ENCODE measurements around the gene GSPT1. TPM values are rescaled to one million over a fixed set of nuclear protein-coding genes. Genes with fewer than 3 reads are reported as not detected.
A peak's percentile ranks its signal among the peaks of the same experiment; 100 is the strongest.

The GSPT1 gene
- total RNA-seq, 1 experiment from 2014 or later, result 194 TPM

DNA sequence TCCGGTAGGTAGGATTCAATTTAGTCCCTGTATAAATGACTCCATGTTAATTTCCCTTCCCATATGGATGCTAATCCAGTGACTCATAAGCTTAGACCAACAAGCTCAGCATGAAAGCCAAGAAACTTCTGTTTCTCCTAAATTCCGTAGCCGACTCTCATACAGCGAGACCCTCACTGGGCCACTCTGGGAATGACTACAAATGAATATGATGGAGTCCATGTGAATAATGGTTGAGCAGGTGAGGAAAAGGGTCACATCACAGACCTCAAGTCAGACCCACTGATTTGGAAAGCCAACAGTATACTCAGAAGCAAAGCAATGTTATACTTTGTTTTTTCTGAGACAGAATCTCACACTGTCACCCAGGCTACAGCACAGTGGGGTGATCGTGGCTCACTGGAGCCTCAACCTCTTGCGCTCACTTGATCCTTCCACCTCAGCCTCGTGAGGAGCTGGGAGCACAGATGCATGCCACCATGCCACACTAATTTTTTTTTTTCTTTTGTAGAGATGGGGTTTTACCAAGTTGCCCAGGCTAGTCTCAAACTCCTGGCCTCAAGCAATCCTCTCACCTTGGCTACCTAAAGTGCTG is 79.0 kb downstream of the GSPT1 start:
- BruUV-seq (replicated peaks), result no TSS peak
- DNase-seq (ENCODE audit: low read depth, low spot score), result no peak
- POLR2A ChIA-PET, result no interaction called here
- TF ChIP-seq, protein P1, sequence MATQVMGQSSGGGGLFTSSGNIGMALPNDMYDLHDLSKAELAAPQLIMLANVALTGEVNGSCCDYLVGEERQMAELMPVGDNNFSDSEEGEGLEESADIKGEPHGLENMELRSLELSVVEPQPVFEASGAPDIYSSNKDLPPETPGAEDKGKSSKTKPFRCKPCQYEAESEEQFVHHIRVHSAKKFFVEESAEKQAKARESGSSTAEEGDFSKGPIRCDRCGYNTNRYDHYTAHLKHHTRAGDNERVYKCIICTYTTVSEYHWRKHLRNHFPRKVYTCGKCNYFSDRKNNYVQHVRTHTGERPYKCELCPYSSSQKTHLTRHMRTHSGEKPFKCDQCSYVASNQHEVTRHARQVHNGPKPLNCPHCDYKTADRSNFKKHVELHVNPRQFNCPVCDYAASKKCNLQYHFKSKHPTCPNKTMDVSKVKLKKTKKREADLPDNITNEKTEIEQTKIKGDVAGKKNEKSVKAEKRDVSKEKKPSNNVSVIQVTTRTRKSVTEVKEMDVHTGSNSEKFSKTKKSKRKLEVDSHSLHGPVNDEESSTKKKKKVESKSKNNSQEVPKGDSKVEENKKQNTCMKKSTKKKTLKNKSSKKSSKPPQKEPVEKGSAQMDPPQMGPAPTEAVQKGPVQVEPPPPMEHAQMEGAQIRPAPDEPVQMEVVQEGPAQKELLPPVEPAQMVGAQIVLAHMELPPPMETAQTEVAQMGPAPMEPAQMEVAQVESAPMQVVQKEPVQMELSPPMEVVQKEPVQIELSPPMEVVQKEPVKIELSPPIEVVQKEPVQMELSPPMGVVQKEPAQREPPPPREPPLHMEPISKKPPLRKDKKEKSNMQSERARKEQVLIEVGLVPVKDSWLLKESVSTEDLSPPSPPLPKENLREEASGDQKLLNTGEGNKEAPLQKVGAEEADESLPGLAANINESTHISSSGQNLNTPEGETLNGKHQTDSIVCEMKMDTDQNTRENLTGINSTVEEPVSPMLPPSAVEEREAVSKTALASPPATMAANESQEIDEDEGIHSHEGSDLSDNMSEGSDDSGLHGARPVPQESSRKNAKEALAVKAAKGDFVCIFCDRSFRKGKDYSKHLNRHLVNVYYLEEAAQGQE (IDR thresholded peaks at IDR 0.05; ENCODE audit: insufficient read depth in 1 of 2, low read depth in 2 of 2, low read length in 1 of 2), result no peak
- no peak for TF ChIP-seq SIN3A (IDR thresholded peaks at IDR 0.05; ENCODE audit: borderline replicate concordance, insufficient read depth, low read depth, low read length)
- TF ChIP-seq, protein P2, sequence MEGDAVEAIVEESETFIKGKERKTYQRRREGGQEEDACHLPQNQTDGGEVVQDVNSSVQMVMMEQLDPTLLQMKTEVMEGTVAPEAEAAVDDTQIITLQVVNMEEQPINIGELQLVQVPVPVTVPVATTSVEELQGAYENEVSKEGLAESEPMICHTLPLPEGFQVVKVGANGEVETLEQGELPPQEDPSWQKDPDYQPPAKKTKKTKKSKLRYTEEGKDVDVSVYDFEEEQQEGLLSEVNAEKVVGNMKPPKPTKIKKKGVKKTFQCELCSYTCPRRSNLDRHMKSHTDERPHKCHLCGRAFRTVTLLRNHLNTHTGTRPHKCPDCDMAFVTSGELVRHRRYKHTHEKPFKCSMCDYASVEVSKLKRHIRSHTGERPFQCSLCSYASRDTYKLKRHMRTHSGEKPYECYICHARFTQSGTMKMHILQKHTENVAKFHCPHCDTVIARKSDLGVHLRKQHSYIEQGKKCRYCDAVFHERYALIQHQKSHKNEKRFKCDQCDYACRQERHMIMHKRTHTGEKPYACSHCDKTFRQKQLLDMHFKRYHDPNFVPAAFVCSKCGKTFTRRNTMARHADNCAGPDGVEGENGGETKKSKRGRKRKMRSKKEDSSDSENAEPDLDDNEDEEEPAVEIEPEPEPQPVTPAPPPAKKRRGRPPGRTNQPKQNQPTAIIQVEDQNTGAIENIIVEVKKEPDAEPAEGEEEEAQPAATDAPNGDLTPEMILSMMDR (IDR thresholded peaks at IDR 0.05), result no peak
- no peak for TF ChIP-seq TCF7L2 (IDR thresholded peaks at IDR 0.05; ENCODE audit: low read depth, low read length)
- no peak for TF ChIP-seq POLR2AphosphoS5 (IDR thresholded peaks at IDR 0.05; ENCODE audit: low read depth, low read length)
- intact Hi-C loops (cut with micrococcal nuclease; ENCODE audit: unreplicated experiment) (loop anchor here (5.0 kb wide), 1 partner anchor 49 kb away; no protein-coding TSS in a partner anchor), in situ Hi-C loops (cut with HindIII; ENCODE audit: low pct_unique_long_range_greater_than_20kb, low sequenced_read_pairs) (no loop called here)
- H3K4me1 ChIP-seq (ENCODE audit: control insufficient read depth, insufficient read depth, low read length), result peaks cover 6% of the 10 kb centered on the region; the same call in 1 of the 2 replicates
- no peak overlapping the region for H3K27ac ChIP-seq (ENCODE audit: low read length)
- CTCF ChIA-PET, result interaction anchor here (0.6 kb wide), 1 partner anchor 87 kb away, joined by 13 read pairs; no protein-coding TSS in a partner anchor
- H3K4me3 ChIP-seq (ENCODE audit: low read depth in 2 of 2, low read length in 2 of 2), result no peak overlapping the region
- no peaks in the 10 kb centered on the region for H3K27me3 ChIP-seq (ENCODE audit: control insufficient read depth, insufficient read depth, low read length)
- H3K9me3 ChIP-seq (ENCODE audit: control insufficient read depth, insufficient read depth, low read depth, low read length), result no peaks in the 10 kb centered on the region
- peaks cover 29% of the 10 kb centered on the region for H3K36me3 ChIP-seq (ENCODE audit: control insufficient read depth, insufficient read depth, low read length)
- ATAC-seq, result peak; percentile 61

DNA sequence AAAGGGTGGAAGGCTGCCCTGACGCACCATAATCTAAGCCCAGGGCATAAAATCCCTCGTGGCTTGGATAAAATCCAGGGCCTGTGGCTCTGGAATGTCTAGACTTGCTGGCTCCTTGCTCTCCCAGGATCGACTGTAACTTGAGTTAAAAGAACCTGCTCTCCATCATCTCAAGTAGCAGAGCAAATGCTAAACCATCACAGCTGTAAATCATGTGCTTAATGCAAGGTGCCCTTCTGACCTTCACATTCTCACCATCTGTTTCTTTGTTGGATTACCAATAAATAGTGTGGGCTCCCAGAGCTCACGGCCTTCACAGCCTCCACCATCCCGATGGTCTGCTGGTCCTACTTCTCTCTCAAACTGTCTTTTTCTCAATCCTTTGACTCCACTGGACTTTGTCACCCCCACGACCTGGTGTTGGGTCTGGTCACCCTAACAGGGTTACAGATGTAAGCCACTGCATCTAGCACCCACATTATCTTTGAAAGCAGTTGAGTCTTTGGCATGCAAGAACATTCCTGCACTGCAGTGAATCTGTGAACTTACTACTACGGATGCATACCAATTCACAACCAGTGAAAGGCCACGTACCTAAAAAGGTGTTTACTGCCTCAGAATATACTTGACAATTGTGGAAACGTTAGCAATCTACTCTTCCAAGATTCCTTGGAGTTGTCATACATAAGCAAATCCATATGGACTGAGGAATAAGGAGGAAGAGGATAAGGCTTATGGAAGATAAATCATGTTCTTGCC is 79.7 kb downstream of the GSPT1 start:
- in situ Hi-C loops (cut with HindIII; ENCODE audit: low pct_unique_long_range_greater_than_20kb, low sequenced_read_pairs) (no loop called here), intact Hi-C loops (cut with micrococcal nuclease; ENCODE audit: unreplicated experiment) (loop anchor here (5.0 kb wide), 1 partner anchor 49 kb away; no protein-coding TSS in a partner anchor)
- no peak overlapping the region for H3K27ac ChIP-seq (ENCODE audit: low read length)
- BruUV-seq (replicated peaks), result no TSS peak
- peak; percentile 47 for ATAC-seq
- H3K36me3 ChIP-seq (ENCODE audit: control insufficient read depth, insufficient read depth, low read length), result peaks cover 22% of the 10 kb centered on the region
- no peak overlapping the region for H3K4me3 ChIP-seq (ENCODE audit: low read depth in 2 of 2, low read length in 2 of 2)
- POLR2A ChIA-PET, result no interaction called here
- CTCF ChIA-PET, result no interaction called here
- H3K9me3 ChIP-seq (ENCODE audit: control insufficient read depth, insufficient read depth, low read depth, low read length), result no peaks in the 10 kb centered on the region
- H3K27me3 ChIP-seq (ENCODE audit: control insufficient read depth, insufficient read depth, low read length), result no peaks in the 10 kb centered on the region
- H3K4me1 ChIP-seq (ENCODE audit: control insufficient read depth, insufficient read depth, low read length), result peaks cover 6% of the 10 kb centered on the region; the same call in 1 of the 2 replicates
- no peak for DNase-seq (ENCODE audit: low read depth, low spot score)
- TF ChIP-seq SIN3A (IDR thresholded peaks at IDR 0.05; ENCODE audit: borderline replicate concordance, insufficient read depth, low read depth, low read length) (0 out of 2 replicates have a peak, but pooled peaks have one; percentile 24), POLR2AphosphoS5 (IDR thresholded peaks at IDR 0.05; ENCODE audit: low read depth, low read length) (peak; percentile 68; the same call in 1 of the 2 replicates), TCF7L2 (IDR thresholded peaks at IDR 0.05; ENCODE audit: low read depth, low read length) (no peak)
- TF ChIP-seq, protein P2 (IDR thresholded peaks at IDR 0.05), result no peak

Data from Panc1 (cell line).